IPS-18c (cell line): ENCODE measurements around the gene COL6A5.
"Not testable (repeated sequence)": the region's sequence is repeated elsewhere in the genome, so short reads cannot be mapped to it uniquely, and the experiment has no call there.

ENCODE experiments used
- H3K4me3 ChIP-seq: 2 replicates; pipeline ENCODE4 v1.7.0; 2013; ENCODE audit warnings: low read depth, mild to moderate bottlenecking, low read length, moderate library complexity; ENCODE audit not compliant: insufficient read depth
- H3K9me3 ChIP-seq: one replicate; pipeline ENCODE4 v1.6.1; 2013; ENCODE audit warnings: mild to moderate bottlenecking, low read length, moderate library complexity; ENCODE audit not compliant: control insufficient read depth, insufficient read depth

Gene COL6A5

GRCh38 chr3:130345487-130346079 lies at the start of gene COL6A5:
TSS of gene COL6A5 (plus strand) at chr3:130345672. CDS start at chr3:130373639, 27,967 bp downstream.
- peak within 1 kb of the TSS; percentile 39; the same call in 1 of the 2 replicates for H3K4me3 ChIP-seq
- H3K9me3 ChIP-seq = no peaks in the 10 kb centered on the region

GRCh38 chr3:130299531-130299930 lies 45.9 kb upstream of the COL6A5 start:
- no peaks in the 10 kb centered on the region for H3K9me3 ChIP-seq
- H3K4me3 ChIP-seq = no peak overlapping the region

GRCh38 chr3:130300888-130301287 lies 44.6 kb upstream of the COL6A5 start:
- Histone ChIP-seq H3K9me3 (no peaks in the 10 kb centered on the region), H3K4me3 (no peak overlapping the region)

GRCh38 chr3:130310109-130310508 lies 35.4 kb upstream of the COL6A5 start:
- H3K9me3 ChIP-seq = no peaks in the 10 kb centered on the region
- H3K4me3 ChIP-seq = no peak overlapping the region

- Histone ChIP-seq H3K4me3 (no peak overlapping the region), H3K9me3 (no peaks in the 10 kb centered on the region)
Measured at GRCh38 chr3:130312374-130312773, 33.1 kb upstream of the COL6A5 start.

- no peaks in the 10 kb centered on the region for H3K9me3 ChIP-seq
- H3K4me3 ChIP-seq = no peak overlapping the region
Measured at GRCh38 chr3:130316169-130316568, 29.3 kb upstream of the COL6A5 start.

GRCh38 chr3:130323503-130323902 lies 22.0 kb upstream of the COL6A5 start:
- H3K9me3 ChIP-seq = no peaks in the 10 kb centered on the region
- H3K4me3 ChIP-seq = no peak overlapping the region

- H3K9me3 ChIP-seq = no peaks in the 10 kb centered on the region
- no peak overlapping the region for H3K4me3 ChIP-seq
Measured at GRCh38 chr3:130340766-130341165, 4.7 kb upstream of the COL6A5 start.

GRCh38 chr3:130341388-130341787 lies 4.1 kb upstream of the COL6A5 start:
- H3K4me3 ChIP-seq = no peak overlapping the region
- no peaks in the 10 kb centered on the region for H3K9me3 ChIP-seq

GRCh38 chr3:130341882-130342281 lies 3.6 kb upstream of the COL6A5 start:
- H3K4me3 ChIP-seq = no peak overlapping the region

GRCh38 chr3:130342821-130343661 lies 2.4 kb upstream of the COL6A5 start:
- H3K9me3 ChIP-seq = no peaks in the 10 kb centered on the region
- H3K4me3 ChIP-seq = no peak overlapping the region

More at GRCh38 chr3:130341882-130342281, 3.6 kb upstream of the COL6A5 start:
- H3K9me3 ChIP-seq = no peaks in the 10 kb centered on the region

GRCh38 chr3:130348258-130348657 lies 2.8 kb downstream of the COL6A5 start:
- not testable (repeated sequence) for H3K9me3 ChIP-seq, H3K4me3 ChIP-seq

- no peaks in the 10 kb centered on the region for H3K9me3 ChIP-seq
- H3K4me3 ChIP-seq = no peak overlapping the region
Measured at GRCh38 chr3:130354430-130354829, 9.0 kb downstream of the COL6A5 start.

GRCh38 chr3:130374033-130374432 lies 28.6 kb downstream of the COL6A5 start:
- Histone ChIP-seq H3K4me3 (no peak overlapping the region), H3K9me3 (peaks cover 2% of the 10 kb centered on the region)

GRCh38 chr3:130374908-130375307 lies 29.4 kb downstream of the COL6A5 start:
- peaks cover 2% of the 10 kb centered on the region for H3K9me3 ChIP-seq
- H3K4me3 ChIP-seq = no peak overlapping the region

GRCh38 chr3:130377960-130378676 lies 32.6 kb downstream of the COL6A5 start:
- Histone ChIP-seq H3K9me3 (no peaks in the 10 kb centered on the region), H3K4me3 (no peak overlapping the region)

- no peaks in the 10 kb centered on the region for H3K9me3 ChIP-seq
- H3K4me3 ChIP-seq = no peak overlapping the region
Measured at GRCh38 chr3:130378677-130379191, 33.3 kb downstream of the COL6A5 start.

- H3K9me3 ChIP-seq = no peaks in the 10 kb centered on the region
- no peak overlapping the region for H3K4me3 ChIP-seq
Measured at GRCh38 chr3:130379274-130379673, 33.8 kb downstream of the COL6A5 start.
